Measurements from ENCODE around the gene PPFIBP2.

PPFIBP2 gene

DNA sequence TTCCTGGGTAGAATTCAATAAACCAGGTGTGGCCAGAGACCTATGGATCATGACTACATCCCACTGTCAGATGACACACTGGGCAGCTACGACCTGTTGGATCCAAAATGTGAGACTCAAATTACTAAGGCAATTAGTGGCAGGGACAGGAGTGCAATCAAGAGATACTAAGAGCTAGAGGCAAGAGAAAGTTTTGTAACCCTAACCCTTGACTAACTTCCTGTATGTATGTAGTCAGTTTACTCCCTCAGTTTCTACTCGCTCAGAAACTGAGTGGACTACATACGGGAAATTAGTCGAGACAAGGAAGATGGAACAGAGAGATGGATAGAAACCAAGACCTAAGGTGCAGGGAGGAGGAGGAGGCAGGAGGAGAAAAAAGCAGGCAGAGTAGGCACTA, 156.8 kb downstream of the PPFIBP2 start:
- FAIRE-seq: no peak

DNA sequence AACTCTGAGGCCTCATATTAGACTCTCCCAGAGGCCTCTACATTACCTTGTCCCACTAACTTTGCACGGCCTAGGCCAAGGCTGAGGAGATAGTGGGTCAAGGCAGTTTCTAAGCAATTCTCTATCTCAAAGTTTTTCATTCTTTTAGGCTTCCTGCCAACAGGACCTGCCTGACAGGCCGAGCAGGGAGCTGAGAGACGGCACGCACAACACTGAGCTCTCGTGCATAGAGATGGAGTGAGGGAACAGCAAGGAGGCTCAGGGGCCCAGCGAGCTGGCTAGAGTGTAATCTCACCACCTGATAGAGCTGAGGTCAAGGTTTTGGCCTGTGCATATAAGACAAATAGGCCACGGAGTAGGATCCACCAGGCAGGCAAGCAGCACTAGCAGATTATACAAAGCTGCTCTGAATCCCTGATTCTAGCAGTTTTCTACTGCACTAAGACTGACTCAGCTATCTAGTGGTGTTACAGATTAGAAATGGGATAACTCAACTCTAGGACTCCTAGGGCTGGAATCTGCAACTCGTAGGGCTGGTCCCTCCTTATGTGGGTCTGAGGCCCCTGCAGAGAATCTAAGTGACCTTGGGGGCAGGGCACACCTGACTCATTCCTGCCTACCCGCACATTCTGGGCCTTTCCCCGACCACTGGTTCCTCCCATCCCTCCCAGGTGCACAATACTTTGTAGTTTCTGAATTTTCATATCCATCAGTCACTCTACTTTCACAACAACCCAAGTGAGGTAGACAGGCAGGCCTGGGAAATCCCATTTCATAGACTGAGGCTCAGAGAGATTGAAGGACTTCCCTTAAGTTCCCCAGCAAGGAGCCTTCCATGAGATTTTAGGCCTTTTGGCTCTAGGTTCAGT, 157.8 kb downstream of the PPFIBP2 start:
- FAIRE-seq: no peak

DNA sequence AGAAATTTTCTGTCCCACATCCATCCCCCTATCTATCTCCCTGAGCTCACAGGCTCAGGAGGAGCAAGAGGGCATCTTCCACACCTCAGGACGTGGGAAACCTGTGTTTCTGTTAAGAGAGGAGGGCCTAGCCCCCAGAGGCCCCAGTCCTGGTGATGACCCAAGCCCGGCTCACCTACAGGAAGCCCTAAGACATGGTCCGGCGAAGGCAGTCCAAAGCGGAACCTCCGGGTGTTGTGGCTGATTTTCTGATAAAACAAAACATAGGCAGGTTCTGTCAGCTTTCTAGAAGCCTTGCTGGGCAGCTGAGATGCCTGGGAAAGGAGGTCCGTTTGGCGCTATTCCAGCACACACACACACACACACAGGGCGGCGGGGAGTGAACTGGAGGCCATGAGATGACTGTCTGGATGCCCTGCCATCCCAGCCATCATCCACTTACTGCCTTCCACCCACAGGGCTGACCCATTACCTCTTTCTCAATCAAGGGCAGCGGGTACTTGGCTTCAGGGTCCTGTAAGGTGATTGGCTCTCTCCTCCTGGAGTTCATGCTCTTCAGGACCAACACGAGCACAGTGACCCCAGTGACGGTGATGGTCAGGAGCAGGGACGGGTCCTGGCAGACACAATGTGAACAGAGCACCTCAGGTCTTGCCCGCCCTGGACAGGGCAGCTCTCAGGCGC, 158.6 kb downstream of the PPFIBP2 start:
- FAIRE-seq: no peak

DNA sequence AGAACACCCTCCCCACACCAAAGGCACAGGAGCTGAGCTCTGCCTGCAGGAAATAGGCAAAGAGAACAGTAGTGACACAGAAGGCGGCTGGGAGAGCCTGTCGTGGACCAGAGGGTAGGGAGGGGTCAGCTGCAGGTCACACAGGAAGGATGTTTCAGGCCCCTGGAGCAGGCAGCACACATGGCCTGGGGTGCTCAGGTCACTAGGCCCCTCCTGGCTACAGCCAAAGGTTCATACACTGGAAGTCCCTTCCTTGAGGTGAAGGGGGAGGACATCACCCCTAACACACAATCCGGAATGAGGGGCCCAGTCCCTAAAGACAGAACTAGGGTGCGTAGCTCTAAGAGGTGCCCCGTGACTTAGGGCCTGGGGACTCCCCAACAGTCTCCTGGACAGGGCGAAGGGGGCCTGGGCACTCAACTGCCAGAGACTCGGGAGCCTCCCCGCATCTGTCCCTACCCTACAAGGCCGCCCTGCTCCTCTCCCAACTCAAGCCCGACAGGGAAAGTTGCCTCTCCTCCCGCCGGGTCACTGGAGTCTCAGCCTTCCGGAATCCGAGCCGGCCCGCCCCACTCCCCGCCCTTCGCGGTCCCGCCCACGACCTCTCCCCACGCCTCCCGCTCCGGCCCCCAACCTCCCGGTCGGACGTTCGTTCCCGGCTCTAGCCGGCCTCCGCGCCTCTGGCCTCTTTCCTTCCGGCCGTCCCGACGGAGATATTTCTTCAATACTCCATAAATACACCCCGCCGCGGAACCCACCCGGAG, 159.3 kb downstream of the PPFIBP2 start, which contains the start of gene CYB5R2:
Gene CYB5R2 (minus strand): TSS at position 541 of the 764 bp plus-strand sequence. CDS start 675 bp downstream, outside the sequence.
- FAIRE-seq: no peak

DNA sequence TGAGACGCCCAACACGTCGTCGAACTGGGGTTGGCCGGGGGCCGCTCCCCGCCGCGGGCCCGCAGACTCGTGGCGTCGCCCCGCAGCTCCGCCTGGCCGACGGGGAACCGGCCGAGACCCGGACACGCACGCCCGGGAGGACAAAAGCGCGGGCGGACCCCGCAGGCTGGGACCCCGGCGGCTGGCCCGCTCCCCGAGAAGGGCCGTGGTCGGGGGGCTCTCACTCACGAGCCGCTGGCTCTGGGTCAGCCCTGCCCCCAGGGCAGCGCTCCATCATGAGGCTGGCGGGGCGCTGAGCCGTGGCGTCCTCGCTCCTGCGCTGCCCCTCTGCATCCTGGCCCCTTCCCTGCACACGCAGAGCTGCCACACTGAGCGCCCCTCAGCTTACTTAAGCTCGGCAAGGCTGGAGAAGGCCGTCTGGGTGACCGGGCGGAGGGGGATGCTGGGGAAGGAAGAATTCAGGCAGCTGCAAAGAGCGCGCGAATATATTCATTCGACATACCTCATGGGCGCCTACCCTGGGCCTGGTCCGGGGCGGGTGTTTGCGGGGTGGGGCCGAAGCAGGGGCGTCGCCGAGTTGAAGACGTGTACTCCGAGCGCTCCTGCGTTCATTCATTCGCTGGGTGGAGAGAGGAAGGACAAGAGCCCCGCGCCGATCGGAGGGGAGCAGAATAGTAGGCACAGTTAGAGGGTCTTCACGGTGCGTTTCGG, 160.1 kb downstream of the PPFIBP2 start:
- no peak for FAIRE-seq

DNA sequence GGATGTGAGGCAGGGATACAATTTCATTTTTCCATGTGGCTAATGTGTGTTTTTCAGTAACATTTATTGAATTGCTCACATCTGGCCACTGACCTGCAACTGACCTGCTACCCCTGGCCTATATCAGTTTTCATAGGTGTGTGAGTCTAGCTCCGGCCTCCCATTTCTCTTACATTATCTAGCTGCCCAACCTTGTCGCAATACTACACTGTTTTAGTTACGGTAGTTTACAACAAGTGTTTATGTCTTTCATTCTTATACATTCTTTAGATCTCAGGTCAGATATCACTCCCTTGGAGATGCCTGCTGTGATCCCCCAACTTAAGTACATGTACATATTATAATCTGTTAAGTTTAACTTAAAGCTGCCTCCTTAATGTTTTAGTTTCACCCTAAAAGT, 161.8 kb downstream of the PPFIBP2 start:
- FAIRE-seq: no peak

DNA sequence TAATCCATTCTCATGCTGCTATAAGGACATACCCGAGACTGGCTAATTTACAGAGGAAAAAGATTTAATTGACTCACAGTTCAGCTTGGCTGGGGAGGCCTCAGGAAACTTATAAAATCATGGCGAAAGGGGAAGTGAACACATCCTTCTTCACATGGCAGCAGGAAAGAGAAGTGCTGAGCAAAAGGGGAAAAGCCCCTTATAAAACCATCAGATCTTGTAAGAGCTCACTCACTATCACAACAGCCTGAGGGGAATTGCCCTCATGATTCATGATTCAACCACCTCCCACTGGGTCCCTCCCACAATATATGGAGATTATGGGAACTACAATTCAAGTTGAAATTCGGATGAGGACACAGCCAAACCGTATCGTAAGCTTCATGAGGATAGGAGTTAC, 163.3 kb downstream of the PPFIBP2 start:
- FAIRE-seq: no peak

DNA sequence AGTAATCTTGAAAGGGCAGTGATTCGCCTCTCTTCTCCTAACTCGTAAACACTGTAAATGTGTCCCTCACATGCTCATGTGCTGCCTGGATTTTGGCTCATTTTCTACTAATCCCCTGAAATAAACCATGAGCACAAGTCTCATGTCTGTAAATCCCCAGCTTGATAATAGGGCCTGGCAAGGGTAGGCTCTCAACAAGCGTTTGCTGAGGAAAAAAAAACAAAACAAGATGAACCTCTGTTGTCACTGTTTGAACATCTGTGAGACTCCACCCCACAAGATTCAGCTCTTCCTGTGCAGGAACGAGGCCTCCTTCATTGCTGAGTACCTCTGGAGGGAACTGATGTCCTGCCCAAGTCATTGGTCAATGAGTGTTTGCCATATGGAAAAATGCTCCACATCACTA, 164.0 kb downstream of the PPFIBP2 start:
- no peak for FAIRE-seq

DNA sequence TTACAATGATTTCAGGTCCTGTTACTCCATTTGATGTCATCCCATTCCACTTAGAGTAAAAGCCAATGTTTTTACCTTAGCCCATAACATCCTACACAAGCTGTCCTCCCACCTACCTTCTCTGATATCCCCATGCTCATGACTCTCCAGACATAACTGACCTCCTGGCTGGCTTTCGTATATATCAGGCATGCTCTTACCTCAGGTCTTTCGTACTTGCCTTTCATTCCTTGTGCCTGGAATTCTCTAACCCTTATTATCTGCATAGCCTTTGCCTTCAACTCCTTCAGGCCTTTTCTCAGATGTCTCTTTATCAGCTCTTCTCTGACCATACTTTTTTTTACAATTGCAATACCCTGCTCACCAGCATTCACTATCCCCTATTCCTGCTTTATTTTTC, 169.8 kb downstream of the PPFIBP2 start:
- FAIRE-seq: no peak

DNA sequence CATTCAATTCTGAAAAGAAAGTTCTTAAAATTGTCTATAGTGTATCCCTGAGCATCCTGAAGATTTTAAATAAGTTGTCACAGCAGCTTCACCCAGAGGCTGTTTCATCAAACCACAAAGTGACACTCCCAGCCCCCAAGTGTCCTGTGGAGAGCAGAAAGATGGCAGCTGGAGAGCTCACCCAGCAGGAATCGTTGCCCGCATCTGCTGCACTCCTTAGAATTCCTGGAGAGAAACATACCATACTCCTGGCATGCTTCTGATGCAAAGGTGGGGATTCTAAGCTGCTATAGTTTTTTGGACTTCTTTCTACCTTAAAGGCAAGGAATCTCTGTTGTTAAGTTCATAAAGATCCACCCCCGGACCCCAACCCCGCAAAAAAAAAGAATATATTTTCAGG, 173.0 kb downstream of the PPFIBP2 start:
- no peak for FAIRE-seq

DNA sequence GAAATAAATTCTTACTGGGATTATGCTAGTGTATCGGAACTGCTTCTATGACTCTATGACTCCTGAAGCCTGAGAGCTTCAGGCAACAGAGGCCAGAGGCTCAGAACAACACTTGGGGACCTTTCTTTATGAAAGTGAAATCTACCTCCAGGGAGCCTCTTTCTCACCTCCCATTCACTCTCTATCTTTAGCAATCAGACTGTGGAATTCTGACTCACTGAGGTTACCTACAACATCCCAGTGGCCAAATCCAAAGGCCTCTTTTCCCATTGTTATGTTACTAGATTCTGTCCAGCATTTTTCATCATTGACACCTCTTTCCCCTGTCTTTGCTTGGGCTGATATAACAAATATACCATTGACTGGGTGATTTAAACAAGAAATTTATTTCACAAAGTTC, 173.6 kb downstream of the PPFIBP2 start:
- no peak for FAIRE-seq

DNA sequence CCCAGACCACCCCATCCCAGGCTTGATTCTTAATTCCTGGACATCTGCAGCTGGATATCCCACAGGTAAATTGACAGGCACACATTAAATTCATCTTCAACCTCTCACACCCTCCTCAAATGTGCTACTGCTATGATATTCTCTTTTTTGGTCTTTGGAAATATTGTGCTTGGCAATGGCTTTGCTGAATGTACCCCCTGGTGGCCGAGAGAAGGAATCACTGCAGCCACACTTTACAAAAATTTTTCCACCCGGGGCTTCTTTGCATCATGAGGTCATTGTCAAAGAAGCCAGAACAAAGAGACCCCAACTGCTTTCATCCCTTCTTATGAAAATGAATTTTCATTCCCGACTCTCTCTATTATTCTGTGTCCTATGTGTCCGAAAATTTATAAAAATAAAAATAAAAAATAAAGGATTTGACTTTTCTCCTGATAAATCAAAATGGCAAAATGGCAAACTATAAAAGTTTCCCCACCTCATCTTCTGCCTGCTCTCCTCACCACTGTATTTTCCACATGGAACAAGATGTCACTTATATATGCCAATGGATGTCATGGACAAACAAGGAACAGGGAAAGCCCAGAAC, 174.5 kb downstream of the PPFIBP2 start:
- FAIRE-seq: no peak

DNA sequence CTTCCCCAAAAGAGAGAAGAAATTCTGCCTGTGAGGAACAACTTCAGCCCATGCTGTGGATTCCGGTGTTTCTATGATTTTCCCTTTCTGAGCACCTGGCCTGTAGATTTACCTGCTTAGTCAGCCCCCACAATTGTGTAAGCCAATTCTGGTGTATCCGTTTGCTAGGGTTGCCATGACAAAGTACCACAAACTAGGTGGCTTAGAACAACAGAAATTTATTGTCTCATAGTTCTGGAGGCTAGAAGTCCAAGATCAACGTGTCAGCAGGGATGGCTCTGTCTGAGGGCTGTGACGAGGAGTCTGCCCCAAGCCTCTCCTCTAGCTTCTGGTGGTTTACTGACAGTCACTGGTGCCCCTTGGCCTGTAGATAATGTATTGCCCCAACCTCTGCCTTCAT, 175.4 kb downstream of the PPFIBP2 start:
- FAIRE-seq: no peak

DNA sequence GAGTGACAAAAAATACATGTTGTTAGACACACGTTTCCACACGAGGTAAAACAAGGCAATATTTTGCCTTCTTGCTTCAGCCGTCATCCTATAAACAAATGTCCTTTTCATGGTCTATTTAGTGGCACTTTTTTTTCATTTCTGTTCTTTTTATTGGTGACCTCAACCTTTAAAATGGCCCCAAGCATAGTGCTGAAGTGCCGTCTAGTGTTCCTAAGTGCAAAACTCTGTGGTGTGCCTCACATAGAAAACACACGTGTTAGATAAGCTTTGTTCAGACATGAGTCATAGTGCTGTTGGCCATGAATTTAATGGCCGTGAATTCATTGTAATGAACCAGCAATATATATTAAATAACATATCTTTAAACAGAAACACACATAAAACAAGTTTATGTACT, 176.8 kb downstream of the PPFIBP2 start:
- no peak for FAIRE-seq

DNA sequence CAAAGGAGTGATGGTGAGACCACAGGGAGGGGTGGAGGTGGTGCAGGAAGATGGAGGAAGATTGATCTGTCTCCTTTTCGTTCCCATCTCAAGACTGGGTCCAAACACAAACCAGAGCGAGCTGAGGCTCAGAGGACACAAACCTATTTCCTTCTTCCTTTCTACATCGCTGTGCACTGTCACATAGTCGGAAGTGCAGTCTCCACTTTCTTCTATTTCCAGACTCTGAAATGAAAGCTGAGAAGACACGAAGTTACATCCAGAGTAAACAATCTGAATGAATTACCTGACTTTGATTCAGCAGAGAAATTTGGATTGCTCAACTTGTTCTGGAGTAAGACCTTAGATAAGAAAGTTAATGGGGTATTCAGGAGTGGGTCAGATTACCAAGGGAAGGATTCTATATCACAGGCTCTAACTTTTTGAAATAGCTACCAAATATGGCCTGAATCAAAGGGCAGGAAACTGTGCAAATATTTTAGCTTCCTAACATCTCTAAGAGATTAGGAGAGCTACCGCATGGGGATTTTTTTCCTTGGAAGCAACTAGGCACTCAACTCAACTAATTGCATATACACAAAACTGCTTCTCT, 178.1 kb downstream of the PPFIBP2 start:
- no peak for FAIRE-seq

DNA sequence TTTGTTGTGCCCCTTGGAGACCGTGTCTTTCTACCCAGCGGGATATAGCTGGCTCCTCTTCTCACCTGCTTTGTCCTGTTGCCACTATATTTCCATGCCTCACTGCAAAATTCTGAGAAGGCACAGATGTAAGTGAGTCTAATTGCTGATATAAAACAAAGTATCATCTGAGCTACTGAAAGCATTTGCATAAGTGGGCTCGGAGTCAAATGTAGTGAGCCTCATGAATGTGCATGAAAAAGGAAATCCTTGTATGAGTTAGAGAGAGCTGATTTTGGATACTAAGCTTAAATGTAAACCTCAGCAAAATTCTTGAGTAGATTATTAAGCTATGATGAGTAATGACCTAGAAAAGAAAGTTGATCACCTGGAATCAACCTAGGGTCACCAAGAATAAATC, 178.6 kb downstream of the PPFIBP2 start:
- FAIRE-seq: no peak

DNA sequence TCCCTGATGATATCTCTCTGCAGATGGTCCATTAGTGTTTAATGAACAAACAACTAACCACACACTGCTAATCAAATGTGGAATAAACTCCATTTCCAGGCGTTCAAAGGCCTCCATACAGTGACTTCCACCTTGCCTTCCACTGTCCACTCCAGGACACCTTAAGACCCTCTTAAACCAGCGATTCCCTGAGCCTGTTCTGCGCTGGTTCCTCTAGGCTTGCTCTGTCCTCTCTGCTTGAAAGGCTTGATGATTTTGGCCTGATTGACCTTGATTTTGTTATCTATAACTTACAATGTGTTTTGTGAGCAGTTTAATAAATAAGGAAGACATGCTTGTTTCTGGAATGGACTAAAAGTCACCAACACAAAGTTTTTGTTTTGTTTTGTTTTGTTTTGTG, 180.4 kb downstream of the PPFIBP2 start:
- no peak for FAIRE-seq

DNA sequence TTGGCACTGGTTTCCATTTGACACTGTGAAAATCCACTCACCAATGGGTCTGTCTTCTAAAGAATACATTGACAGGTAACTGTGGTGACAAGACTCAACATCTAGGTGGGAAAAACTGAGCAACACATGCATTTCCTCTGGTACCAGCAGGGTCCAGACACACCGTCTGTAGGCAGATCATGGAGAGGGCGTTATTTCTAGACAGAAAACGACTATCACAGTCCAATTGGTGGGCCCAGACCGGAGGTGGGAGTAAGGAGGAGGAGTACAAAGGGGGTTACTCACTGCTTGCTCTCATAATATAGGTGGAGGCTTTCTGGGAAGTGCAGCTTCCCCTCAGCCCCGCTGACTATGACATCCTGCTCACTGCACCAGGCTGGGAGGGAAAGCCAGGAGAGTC, 182.6 kb downstream of the PPFIBP2 start:
- no peak for FAIRE-seq
